Transverse colon (tissue), 3 donors: ENCODE results near the gene EGF.

ENCODE experiments used
- POLR2A ChIP-seq: fragments of 450-650 bp; IDR thresholded peaks from one replicate; pipeline ENCODE4 v1.6.1; 2016; ENCODE audit warnings: antibody characterized with exemption, mild to moderate bottlenecking, moderate library complexity
- TF ChIP-seq, protein P1 (sequence below), 5 experiments: fragments of 200-600 bp in 3 of 5; fragments of 450-650 bp in 2 of 5; sonication (generic) in 3 of 5; IDR thresholded peaks; 1 replicate in 2 of 5; 2 replicates in 3 of 5; pipeline ENCODE4 v1.5.1; 2016 to 2017; ENCODE audit warnings: antibody characterized with exemption in 5 of 5, inconsistent platforms in 3 of 5, mild to moderate bottlenecking in 2 of 5, moderate library complexity in 1 of 5

DNA sequence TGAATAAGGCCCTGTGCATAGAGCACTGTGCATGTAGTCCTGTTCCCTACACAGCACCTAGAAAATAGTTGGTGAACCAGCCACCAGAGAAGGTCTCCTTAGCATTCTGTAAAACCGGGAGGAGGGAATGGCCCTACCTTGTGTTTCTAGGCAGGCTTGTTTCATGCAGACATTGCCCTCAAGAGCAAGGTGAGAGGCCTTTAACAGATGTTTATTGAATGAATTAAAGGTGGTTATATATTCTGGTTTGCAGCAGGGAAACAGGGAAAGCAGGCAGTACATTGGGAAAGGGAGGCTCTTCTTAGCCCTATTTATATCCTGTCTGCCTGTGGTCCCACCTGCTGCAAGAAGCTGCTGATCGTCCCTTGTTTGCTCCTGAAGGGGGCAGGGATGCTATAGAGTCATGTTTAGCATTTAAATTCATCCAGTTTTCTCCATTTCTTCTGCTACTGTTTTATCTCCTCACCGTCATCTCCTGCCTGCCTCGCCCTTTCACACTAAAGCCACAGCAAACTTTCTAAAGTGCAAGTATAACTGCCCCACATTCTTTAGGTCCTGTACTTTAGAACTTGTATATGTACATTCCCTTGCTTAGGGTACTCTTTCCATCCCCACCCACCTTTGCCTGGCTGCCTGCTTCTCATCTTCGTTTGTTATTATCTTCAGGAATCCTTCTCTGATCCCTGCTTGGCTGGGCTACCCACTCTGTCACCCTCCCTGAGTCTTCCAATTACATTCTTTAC lies 60.3 kb downstream of the EGF start:
- TF ChIP-seq POLR2A: no peak
- TF ChIP-seq, protein P1, sequence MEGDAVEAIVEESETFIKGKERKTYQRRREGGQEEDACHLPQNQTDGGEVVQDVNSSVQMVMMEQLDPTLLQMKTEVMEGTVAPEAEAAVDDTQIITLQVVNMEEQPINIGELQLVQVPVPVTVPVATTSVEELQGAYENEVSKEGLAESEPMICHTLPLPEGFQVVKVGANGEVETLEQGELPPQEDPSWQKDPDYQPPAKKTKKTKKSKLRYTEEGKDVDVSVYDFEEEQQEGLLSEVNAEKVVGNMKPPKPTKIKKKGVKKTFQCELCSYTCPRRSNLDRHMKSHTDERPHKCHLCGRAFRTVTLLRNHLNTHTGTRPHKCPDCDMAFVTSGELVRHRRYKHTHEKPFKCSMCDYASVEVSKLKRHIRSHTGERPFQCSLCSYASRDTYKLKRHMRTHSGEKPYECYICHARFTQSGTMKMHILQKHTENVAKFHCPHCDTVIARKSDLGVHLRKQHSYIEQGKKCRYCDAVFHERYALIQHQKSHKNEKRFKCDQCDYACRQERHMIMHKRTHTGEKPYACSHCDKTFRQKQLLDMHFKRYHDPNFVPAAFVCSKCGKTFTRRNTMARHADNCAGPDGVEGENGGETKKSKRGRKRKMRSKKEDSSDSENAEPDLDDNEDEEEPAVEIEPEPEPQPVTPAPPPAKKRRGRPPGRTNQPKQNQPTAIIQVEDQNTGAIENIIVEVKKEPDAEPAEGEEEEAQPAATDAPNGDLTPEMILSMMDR (IDR thresholded peaks at IDR 0.05): no peak
